ENCODE data around the gene CSNK2A2. TPM values are rescaled to one million over a fixed set of nuclear protein-coding genes. Genes with fewer than 3 reads are reported as not detected.

Gene CSNK2A2
- total and polyA plus RNA-seq, 2 of the 8 experiments (the other 6 are each of a cell fraction or from before 2014, with no cell fraction given): 37.9 to 128 TPM

- no peak for TF ChIP-seq CHD7 (IDR thresholded peaks at IDR 0.05; ENCODE audit: insufficient replicate concordance, low read length)
- TF ChIP-seq TAF1 (IDR thresholded peaks at IDR 0.05; ENCODE audit: low read depth, low read length): no peak
Observed at GRCh38 chr16:58138852-58139251, 59.1 kb downstream of the CSNK2A2 start (continued).

Measured in H1 (cell line).